HG03060 (cell line): ENCODE results near the gene HTRA2.
A peak's percentile ranks its signal among the peaks of the same experiment; 100 is the strongest.
"Not testable (repeated sequence)": the region's sequence is repeated elsewhere in the genome, so short reads cannot be mapped to it uniquely, and the experiment has no call there.

Source experiments
- ATAC-seq: cut with Tn5 transposase; IDR thresholded peaks from one replicate; pipeline ENCODE4 v1.9.1; 2021; ENCODE audit warnings: low read depth, moderate number of reproducible peaks; ENCODE audit not compliant: unreplicated experiment

HTRA2 gene

DNA sequence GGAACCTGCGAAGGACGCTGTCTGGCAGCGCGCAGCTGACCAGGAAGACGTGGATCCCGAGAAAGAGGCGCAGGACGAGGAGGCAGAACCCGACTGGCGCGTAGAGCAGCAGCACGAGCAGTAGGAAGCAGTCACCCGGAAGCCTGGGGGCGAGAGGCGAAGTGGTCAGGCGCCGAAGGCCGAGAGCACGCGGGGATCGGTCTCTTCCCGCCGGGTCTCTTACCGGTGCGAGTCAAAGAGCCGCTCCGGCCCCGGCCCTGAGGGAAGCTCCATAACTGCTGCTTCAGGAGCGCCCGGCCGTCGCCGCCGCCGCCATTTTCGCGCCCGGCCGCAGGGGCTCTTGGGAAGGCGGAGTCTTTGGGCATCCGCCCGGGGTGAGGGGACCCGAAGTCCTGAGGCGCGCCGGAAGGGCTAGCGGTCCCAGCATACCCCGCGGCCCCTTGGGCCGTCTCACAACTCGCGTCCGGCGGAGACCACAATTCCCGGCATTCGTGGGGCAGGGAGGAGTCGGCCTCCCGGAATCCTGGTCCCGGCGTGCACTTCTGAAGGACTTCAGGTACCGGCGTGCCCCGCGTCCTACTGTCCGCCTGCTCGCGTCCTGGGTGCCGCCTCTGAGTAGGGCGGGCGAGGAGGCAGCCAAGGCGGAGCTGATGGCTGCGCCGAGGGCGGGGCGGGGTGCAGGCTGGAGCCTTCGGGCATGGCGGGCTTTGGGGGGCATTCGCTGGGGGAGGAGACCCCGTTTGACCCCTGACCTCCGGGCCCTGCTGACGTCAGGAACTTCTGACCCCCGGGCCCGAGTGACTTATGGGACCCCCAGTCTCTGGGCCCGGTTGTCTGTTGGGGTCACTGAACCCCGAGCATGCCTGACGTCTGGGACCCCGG, at the start of gene HTRA2, which contains the start of gene AUP1:
Gene HTRA2 (plus strand): TSS at position 577 of the 882 bp plus-strand sequence. CDS start 74 bp downstream, at position 651.
Gene AUP1 (minus strand): TSS at position 350 of the 882 bp plus-strand sequence. CDS start 77 bp downstream, at position 273.
- peak; percentile 68 for ATAC-seq

DNA sequence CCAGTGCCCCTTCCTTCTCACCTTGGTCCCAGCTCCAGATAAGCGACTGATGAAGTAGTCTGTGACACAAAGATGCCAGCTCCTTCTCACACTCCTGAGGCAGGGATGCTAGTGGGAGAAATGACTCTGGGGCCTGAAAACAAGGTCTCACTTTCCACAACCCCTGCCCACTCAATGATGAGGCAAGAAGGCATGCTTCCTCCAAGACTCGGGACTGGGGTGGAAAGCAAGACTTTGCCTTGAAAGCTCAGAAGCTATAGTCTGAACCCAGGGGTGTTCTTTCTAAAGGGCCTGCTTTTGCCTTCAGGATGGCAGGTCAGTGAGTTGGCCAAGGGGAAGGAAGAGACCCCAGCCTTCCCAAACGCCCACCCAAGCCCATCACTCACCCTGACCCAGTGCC, 48.3 kb upstream of the HTRA2 start:
- no peak for ATAC-seq

- peak; percentile 13 for ATAC-seq
Measured at GRCh38 chr2:74481961-74482800, 47.6 kb upstream of the HTRA2 start.

DNA sequence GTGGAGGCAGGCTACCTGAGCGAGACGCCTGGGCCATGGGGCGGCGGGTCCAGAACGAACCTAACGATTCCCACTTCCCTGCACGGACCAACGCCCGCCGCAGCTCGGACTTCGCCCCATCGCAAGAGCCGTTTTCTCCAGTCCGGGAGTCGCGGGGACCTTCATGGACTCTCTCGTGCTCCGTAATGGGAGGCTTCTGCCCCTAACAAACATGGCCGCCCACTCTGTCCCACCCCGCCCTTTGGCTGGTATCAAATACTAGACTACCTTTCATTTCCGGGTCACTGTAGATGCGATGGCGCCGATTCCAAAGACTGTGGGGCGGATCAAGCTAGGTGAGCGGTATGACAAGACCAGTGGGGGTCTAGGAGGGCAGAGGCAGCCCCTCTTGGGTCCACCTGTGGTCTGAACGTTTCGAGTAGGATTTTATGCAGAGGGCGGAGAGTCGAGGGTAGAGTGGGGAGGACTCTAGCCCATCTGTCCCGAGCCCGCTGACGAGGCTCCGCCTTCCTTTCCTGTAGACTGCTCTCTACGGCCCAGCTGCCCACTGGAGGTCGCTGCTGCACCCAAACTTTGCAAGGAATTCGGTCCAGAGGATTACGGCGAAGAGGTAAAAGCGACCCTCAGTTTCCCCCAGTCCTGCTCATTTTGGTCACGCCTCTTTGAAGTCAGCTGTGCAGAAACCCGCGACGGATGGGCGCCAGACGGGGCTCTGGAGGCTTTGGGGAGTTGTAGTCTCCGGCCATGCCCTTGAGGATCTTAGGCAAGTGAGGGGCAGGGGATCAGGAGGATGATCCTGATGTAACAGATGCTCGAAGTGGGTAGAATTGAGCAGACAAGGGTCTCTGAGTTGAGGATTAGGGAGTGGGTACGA, 46.7 kb upstream of the HTRA2 start, which contains the start of the genes CCDC142 and TTC31:
Gene CCDC142 (minus strand): TSS at position 198 of the 874 bp plus-strand sequence. CDS start 161 bp downstream, at position 37.
Gene TTC31 (plus strand): TSS at position 281 of the 874 bp plus-strand sequence. CDS start 15 bp downstream, at position 296.
- peak; percentile 72 for ATAC-seq

DNA sequence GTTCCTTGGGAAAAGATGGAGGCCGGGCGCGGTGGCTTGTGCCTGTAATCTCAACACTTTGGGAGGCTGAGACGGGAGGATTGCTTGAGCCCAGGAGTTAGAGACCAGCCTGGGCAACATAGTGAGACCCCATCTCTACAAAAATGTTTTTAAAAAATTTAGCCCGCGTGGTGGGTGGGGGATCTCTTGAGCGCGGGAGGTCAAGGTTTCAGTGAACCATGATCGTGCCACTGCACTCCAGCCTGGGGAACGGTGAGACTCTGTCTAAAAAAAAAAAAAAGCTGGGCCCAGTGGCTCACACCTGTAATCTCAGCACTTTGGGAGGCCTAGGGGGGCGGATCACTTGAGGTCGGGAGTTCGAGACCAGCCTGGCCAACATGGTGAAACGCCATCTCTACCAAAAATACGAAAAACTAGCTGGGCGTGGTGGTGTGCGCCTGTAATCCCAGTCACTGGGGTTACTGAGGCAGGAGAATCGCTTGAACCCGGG, 46.0 kb upstream of the HTRA2 start:
- not testable (repeated sequence) for ATAC-seq

GRCh38 chr2:74486141-74486540, 43.6 kb upstream of the HTRA2 start:
- no peak for ATAC-seq

GRCh38 chr2:74488643-74489481, 40.9 kb upstream of the HTRA2 start:
- no peak for ATAC-seq

- no peak for ATAC-seq
Measured at GRCh38 chr2:74489906-74490305, 39.8 kb upstream of the HTRA2 start.

GRCh38 chr2:74491648-74492544, 37.8 kb upstream of the HTRA2 start:
- no peak for ATAC-seq

DNA sequence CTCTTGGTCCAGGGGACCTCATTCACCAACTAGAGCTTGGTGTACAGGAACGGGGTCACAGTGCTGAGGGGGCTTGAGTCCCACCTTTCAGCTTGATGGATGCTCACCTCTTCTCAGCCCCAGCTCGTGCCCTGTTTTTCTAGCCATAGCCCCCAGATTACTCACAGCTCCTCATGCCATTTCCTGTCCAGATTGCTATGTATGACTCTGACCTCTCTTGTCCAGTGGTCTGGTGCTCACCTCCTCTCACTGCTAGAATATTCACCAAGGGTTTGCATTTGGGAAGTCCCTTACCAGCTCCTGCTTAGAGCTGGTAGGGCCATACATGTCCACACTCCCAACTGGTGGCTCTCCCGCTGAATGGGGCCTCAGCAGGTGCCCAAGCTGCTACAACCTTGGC, 36.2 kb upstream of the HTRA2 start:
- ATAC-seq, result no peak

DNA sequence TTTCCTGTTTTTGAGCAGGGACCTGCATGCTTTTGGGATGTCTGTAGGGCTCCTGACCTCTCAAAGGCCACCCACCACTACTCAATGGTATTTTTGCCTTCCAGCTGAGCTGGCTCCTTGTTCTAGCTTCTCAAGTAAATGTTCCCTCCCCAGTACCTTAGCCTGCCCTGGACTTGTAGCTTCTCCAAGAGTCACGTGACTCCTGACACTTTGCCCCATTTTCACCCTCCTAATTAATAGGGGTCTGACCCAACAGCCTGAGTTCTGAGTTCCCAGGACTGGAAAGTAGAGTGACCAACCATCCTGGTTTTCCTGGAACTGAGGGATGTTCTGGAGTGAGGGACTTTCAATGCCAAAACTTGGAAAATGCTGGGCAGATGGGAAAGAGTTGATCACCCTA, 34.3 kb upstream of the HTRA2 start:
- no peak for ATAC-seq

DNA sequence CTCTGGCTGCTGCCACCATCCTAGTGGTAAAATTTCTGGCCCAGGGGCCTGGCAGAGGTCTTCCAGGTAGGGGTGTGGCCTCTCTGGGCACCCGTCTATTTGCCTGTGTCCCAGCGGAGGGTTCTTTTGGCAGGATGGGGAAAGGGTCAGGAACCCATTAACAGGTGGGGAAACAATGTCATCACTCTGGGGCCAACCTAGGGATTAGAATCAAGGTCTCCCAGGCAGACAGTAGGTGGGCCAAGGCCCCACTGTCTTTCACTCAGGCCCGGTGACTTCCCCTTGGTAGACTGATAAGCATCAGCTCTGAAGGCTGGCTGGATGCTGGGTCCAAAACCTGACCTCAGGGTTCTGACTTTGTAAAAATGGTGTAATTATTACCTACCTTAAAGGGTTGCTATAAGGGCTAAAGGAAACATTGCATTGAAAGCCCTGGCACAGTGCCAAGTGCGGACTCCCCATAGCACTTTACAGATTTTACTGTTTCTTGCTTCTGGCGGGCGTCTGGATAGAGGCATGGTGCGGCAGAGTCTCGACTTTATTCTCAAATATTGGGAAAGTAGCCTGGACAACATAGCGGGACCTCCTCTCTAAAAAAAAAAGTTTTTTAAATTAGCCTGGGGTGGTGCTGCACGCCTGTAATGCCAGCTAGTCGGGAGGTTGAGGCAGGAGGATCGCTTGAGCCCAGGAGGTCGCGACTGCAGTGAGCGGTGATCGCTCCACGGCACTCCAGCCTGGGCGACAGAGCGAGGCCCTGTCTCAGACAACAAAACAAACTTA, 32.5 kb upstream of the HTRA2 start:
- ATAC-seq, result no peak

GRCh38 chr2:74497777-74498499, 31.8 kb upstream of the HTRA2 start:
- ATAC-seq, result no peak

GRCh38 chr2:74498500-74499266, 31.1 kb upstream of the HTRA2 start:
- ATAC-seq, result no peak

- no peak for ATAC-seq
Measured at GRCh38 chr2:74499267-74499939, 30.3 kb upstream of the HTRA2 start, which contains the start of gene LBX2. LBX2 (minus strand) TSS chr2:74499603; CDS start chr2:74499537, 66 bp downstream.
